Duodenal mucosa (tissue), 2 donors: Measurements from ENCODE around the gene HPN.
A peak's percentile ranks its signal among the peaks of the same experiment; 100 is the strongest.

Experiments used
- H3K27ac ChIP-seq: one replicate; pipeline ENCODE4 v1.7.0; 2013; ENCODE audit warnings: low read depth, low read length
- H3K27me3 ChIP-seq, 2 donors: one replicate each; pipeline ENCODE4 v1.7.0; 2013; ENCODE audit warnings: low read length in 2 of 2, control low read depth in 1 of 2; ENCODE audit not compliant: insufficient read depth in 2 of 2, control insufficient read depth in 1 of 2
- H3K36me3 ChIP-seq, 2 donors: one replicate each; pipeline ENCODE4 v1.7.0; 2013; ENCODE audit warnings: low read length in 2 of 2, control low read depth in 1 of 2; ENCODE audit not compliant: insufficient read depth in 2 of 2, control insufficient read depth in 1 of 2
- H3K4me1 ChIP-seq, 2 donors: one replicate each; pipeline ENCODE4 v1.7.0; 2013; ENCODE audit warnings: low read length in 2 of 2, control low read depth in 1 of 2; ENCODE audit not compliant: insufficient read depth in 2 of 2, control insufficient read depth in 1 of 2
- H3K4me3 ChIP-seq, 2 donors: one replicate each; pipeline ENCODE4 v1.7.0; 2013; ENCODE audit warnings: low read length in 2 of 2, low read depth in 1 of 2
- H3K9ac ChIP-seq, 2 donors: one replicate each; pipeline ENCODE4 v1.7.0; 2013; ENCODE audit warnings: low read length in 2 of 2, low read depth in 1 of 2
- H3K9me3 ChIP-seq, 2 donors: one replicate each; pipeline ENCODE4 v1.7.0; 2013; ENCODE audit warnings: low read length in 2 of 2, control low read depth in 1 of 2; ENCODE audit not compliant: control insufficient read depth in 1 of 2

HPN gene

DNA sequence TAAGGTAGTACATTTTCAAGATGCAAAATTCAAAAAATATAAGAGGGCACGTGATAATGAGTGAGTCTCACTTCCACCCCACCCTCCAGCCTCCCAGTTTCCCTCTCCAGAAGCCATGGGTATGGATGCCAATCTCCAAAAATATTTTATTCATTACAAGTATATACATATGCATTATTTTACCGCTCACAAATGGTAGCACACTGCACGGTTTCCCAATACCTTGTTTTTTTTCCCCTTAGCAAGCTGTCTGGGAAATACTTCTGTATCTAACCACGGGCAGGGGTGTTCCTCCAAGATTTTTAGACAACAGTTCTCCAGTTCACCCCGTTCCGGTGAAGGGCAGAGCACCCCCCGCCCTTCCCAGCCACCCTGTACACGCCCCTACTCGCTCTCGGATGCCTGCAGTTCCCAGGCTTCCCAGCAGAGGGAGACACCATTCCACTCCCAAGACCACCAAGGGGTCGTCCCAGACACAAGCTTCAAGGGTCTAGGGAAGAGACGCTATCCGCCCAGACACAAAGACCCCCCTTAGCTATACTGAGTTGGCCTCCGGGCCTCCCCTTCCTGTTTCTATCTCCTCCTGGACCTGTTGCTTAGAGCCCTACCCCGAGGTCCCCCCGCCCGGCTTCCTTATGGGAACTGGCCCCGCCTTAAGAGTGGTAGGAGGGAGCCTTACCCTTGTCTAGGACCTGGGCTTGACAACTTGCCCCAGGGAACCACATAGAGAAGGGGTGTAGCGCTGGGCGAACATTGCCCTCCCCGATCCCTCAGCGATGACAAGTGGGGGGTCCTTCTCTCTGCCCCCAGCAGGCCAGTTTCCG, 73.0 kb downstream of the HPN start:
- Histone ChIP-seq H3K36me3 (no peaks in the 10 kb centered on the region), H3K4me1 (peaks cover 27 to 48% of the 10 kb centered on the region in 2 donors), H3K9me3 (no peaks in the 10 kb centered on the region), H3K9ac (peak overlapping the region; percentile 26 to 86), H3K4me3 (peak overlapping the region; percentile 67 to 91), H3K27ac (peak overlapping the region; percentile 61), H3K27me3 (no peaks in the 10 kb centered on the region)

DNA sequence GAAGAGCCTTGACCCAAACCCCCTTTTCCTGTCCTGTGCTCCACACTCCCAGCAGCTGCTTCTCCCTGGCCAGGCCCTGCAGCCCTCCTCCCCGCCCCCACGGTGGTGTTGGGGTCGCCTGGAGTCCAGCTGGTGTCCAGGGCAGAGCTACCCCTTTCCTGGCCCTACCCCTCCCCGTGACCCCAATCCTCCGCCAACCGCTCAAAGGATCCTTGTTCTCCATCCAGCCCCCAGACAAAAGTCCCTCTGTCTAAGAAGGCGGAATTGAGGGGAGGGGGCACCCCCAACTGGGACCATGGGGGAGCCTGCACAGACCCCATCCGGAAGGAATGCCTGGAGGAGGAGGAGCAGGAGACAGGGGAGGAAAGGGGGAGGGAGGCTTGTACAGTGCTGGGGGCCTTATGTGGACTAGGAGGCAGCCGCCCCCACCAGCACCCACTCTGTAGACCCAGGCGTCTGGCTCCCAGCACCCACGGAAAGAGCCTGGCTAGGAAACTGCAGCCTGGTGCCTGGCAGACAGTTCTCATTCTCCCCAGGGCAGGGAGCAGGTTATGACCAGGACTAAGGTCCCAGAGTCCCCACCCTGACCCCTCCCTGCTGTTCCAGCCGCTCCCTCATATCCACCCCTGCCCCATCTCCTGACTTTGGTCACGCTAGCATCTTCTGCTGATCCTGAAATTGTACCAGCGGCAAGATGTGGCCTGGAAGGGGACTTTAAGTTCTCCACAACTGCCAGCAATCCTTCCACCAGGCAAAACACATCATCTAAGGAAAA, 73.8 kb downstream of the HPN start, which contains the start of gene FXYD3:
TSS of gene FXYD3 (plus strand) at position 647 of the 775 bp plus-strand sequence. CDS start 3,554 bp downstream, outside the sequence.
- peak within 1 kb of the TSS; percentile 67 to 91 for H3K4me3 ChIP-seq
- peak within 1 kb of the TSS; percentile 61 for H3K27ac ChIP-seq
- no peaks in the 10 kb centered on the region for H3K27me3 ChIP-seq
- peaks cover 35 to 51% of the 10 kb centered on the region in 2 donors for H3K4me1 ChIP-seq
- H3K36me3 ChIP-seq: no peaks in the 10 kb centered on the region
- peak within 1 kb of the TSS; percentile 86 to 87 for H3K9ac ChIP-seq
- H3K9me3 ChIP-seq: no peaks in the 10 kb centered on the region
